HepG2 (cell line): ENCODE results near the gene ENHO. TPM values are rescaled to one million over a fixed set of nuclear protein-coding genes. Genes with fewer than 3 reads are reported as not detected.

ENCODE experiments used
- EHMT2 ChIP-seq: fragments of 200-600 bp; sonication (generic); IDR thresholded peaks from 2 replicates; pipeline ENCODE4 v1.7.0; 2017; ENCODE audit warnings: antibody characterized with exemption, low read depth, low read length, borderline replicate concordance
- HDAC2 ChIP-seq: sonication (generic); formaldehyde crosslinking; IDR thresholded peaks from 2 replicates; pipeline ENCODE4 v1.4.0; 2020; ENCODE audit warnings: missing genetic modification reagents
- HNRNPUL1 ChIP-seq: fragments of 200-400 bp; formaldehyde crosslinking; IDR thresholded peaks from 2 replicates; pipeline ENCODE4 v1.6.1; 2017; ENCODE audit warnings: low read depth, mild to moderate bottlenecking, low read length, moderate library complexity
- IKZF5 ChIP-seq: IDR thresholded peaks from 2 replicates; pipeline ENCODE4 v1.6.1; 2018; ENCODE audit warnings: missing genetic modification reagents, mild to moderate bottlenecking, missing compliant biosample characterization
- KDM2A ChIP-seq: sonication (generic); formaldehyde crosslinking; IDR thresholded peaks from 2 replicates; pipeline ENCODE4 v1.4.0; 2020; ENCODE audit warnings: low read depth, missing genetic modification reagents, borderline replicate concordance
- KLF15 ChIP-seq: sonication (generic); formaldehyde crosslinking; IDR thresholded peaks from 2 replicates; pipeline ENCODE4 v1.8.1; 2023; ENCODE audit warnings: borderline replicate concordance, mild to moderate bottlenecking, inconsistent platforms, missing genetic modification reagents, mixed read lengths
- KLF6 ChIP-seq: IDR thresholded peaks from 2 replicates; pipeline ENCODE4 v1.8.0; 2016; ENCODE audit warnings: missing biosample characterization, missing genetic modification reagents
- KMT2B ChIP-seq: IDR thresholded peaks from 2 replicates; pipeline ENCODE4 v1.6.1; 2016; ENCODE audit warnings: missing genetic modification reagents, missing compliant biosample characterization
- MIXL1 ChIP-seq: IDR thresholded peaks from 2 replicates; pipeline ENCODE4 v1.6.1; 2016
- MYNN ChIP-seq: sonication (generic); formaldehyde crosslinking; IDR thresholded peaks from 2 replicates; pipeline ENCODE4 v1.4.0; 2020; ENCODE audit warnings: mild to moderate bottlenecking, low read depth, missing genetic modification reagents
- RARA ChIP-seq: IDR thresholded peaks from 2 replicates; pipeline ENCODE4 v1.6.1; 2016; ENCODE audit warnings: missing genetic modification reagents, missing compliant biosample characterization
- REST ChIP-seq, 2 experiments: IDR thresholded peaks; 2 replicates each; pipeline ENCODE4 v1.6.1; 2011 to 2012; ENCODE audit warnings: low read length in 2 of 2, borderline replicate concordance in 1 of 2, low read depth in 1 of 2, mild to moderate bottlenecking in 1 of 2, moderate library complexity in 1 of 2
- SALL2 ChIP-seq: sonication (generic); formaldehyde crosslinking; IDR thresholded peaks from 2 replicates; pipeline ENCODE4 v1.8.1; 2023; ENCODE audit warnings: mild to moderate bottlenecking, missing genetic modification reagents, inconsistent platforms
- TEF ChIP-seq: sonication (generic); formaldehyde crosslinking; IDR thresholded peaks from 2 replicates; pipeline ENCODE4 v1.5.0; 2020; ENCODE audit warnings: missing genetic modification reagents
- TGIF2 ChIP-seq: IDR thresholded peaks from 2 replicates; pipeline ENCODE4 v1.6.1; 2016; ENCODE audit warnings: control low read depth, missing compliant biosample characterization
- ZBTB21 ChIP-seq: sonication (generic); formaldehyde crosslinking; IDR thresholded peaks from 2 replicates; pipeline ENCODE4 v1.4.0; 2020; ENCODE audit warnings: missing genetic modification reagents
- ZBTB25 ChIP-seq: IDR thresholded peaks from 2 replicates; pipeline ENCODE4 v1.6.1; 2018; ENCODE audit warnings: missing genetic modification reagents
- ZMYM3 ChIP-seq: sonication (generic); formaldehyde crosslinking; IDR thresholded peaks from 2 replicates; pipeline ENCODE4 v1.5.1; 2020; ENCODE audit warnings: mild to moderate bottlenecking, missing genetic modification reagents
- ZNF331 ChIP-seq: sonication (generic); formaldehyde crosslinking; IDR thresholded peaks from 2 replicates; pipeline ENCODE4 v1.4.0; 2020; ENCODE audit warnings: missing genetic modification reagents
- ZNF607 ChIP-seq: sonication (generic); formaldehyde crosslinking; IDR thresholded peaks from 2 replicates; pipeline ENCODE4 v1.5.1; 2020; ENCODE audit warnings: missing genetic modification reagents, mild to moderate bottlenecking, borderline replicate concordance
- ZNF670 ChIP-seq: sonication (generic); formaldehyde crosslinking; IDR thresholded peaks from 2 replicates; pipeline ENCODE4 v1.8.0; 2022; ENCODE audit warnings: mild to moderate bottlenecking, missing genetic modification reagents, borderline replicate concordance
- ZNF7 ChIP-seq: IDR thresholded peaks from 2 replicates; pipeline ENCODE4 v1.6.1; 2016; ENCODE audit warnings: missing biosample characterization, missing genetic modification reagents
- ZNF766 ChIP-seq: sonication (generic); formaldehyde crosslinking; IDR thresholded peaks from 2 replicates; pipeline ENCODE4 v1.5.0; 2020; ENCODE audit warnings: missing genetic modification reagents, borderline replicate concordance
- ZNF777 ChIP-seq: sonication (generic); formaldehyde crosslinking; IDR thresholded peaks from 2 replicates; pipeline ENCODE4 v1.4.0; 2020; ENCODE audit warnings: missing genetic modification reagents
- ZSCAN12 ChIP-seq: sonication (generic); formaldehyde crosslinking; IDR thresholded peaks from 2 replicates; pipeline ENCODE4 v1.9.0; 2021; ENCODE audit warnings: mild to moderate bottlenecking, missing genetic modification reagents
- polyA plus RNA-seq, 8 experiments: library from polyadenylated mRNA; depleted of rRNA in 3 of 8; stranded (reverse) in 7 of 8; unstranded in 1 of 8; fragments of >200 nt; fragmentation: Illumina TruSeq in 4 of 8; extraction: Trizol in 4 of 8; gene quantifications; 2 replicates each; pipeline versions ENCODE4 v1.2.1 to v1.2.3, GENCODE V29; 2011 to 2016; ENCODE audit warnings: low read depth in 4 of 8, missing spikeins in 1 of 8, mixed read lengths in 1 of 8; ENCODE audit not compliant: insufficient read depth in 1 of 8
- total RNA-seq, 5 experiments: library from RNA; depleted of rRNA; stranded (reverse); fragments of >200 nt; fragmentation: Illumina TruSeq; extraction: Trizol; gene quantifications; 2 replicates each; pipeline ENCODE4 v1.2.3, GENCODE V29; 2016; ENCODE audit warnings: low read depth in 1 of 5

ENHO gene
- total and polyA plus RNA-seq, 2 of the 13 experiments (the other 11 are each of a cell fraction or from before 2014, with no cell fraction given), result 0.08 to 0.60 TPM

GRCh38 chr9:34493972-34494535, 28.7 kb downstream of the ENHO start (continued):
- TF ChIP-seq ZBTB25 (CRISPR knock-in tag) (0 out of 2 replicates have a peak, but pooled peaks have one; percentile 54), SALL2 (CRISPR knock-in tag) (0 out of 2 replicates have a peak, but pooled peaks have one; percentile 57), ZNF670 (CRISPR knock-in tag) (no peak), ZNF607 (CRISPR knock-in tag) (peak; percentile 62), HNRNPUL1 (no peak), ZNF766 (CRISPR knock-in tag) (no peak), IKZF5 (CRISPR knock-in tag) (peak; percentile 36; the same call in 1 of the 2 replicates), RARA (CRISPR knock-in tag) (0 out of 2 replicates have a peak, but pooled peaks have one; percentile 12), ZSCAN12 (CRISPR knock-in tag) (0 out of 2 replicates have a peak, but pooled peaks have one; percentile 58), KLF6 (CRISPR knock-in tag) (peak; percentile 70; the same call in 1 of the 2 replicates), ZNF331 (0 out of 2 replicates have a peak, but pooled peaks have one; percentile 40), EHMT2 (peak; percentile 94), ZMYM3 (no peak), MYNN (CRISPR knock-in tag) (peak; percentile 70; the same call in 1 of the 2 replicates), ZBTB21 (CRISPR knock-in tag) (0 out of 2 replicates have a peak, but pooled peaks have one; percentile 25), MIXL1 (CRISPR knock-in tag) (peak; percentile 53; the same call in 1 of the 2 replicates), ZNF7 (CRISPR knock-in tag) (0 out of 2 replicates have a peak, but pooled peaks have one; percentile 7), TEF (peak; percentile 53; the same call in 1 of the 2 replicates), KLF15 (CRISPR knock-in tag) (no peak), KMT2B (CRISPR knock-in tag) (0 out of 2 replicates have a peak, but pooled peaks have one; percentile 42), HDAC2 (CRISPR knock-in tag) (peak; percentile 44; the same call in 1 of the 2 replicates), REST (IDR thresholded peaks at IDR 0.05; ENCODE audit: borderline replicate concordance in 1 of 2, low read depth in 1 of 2, low read length in 2 of 2) (peak; percentile 89 to 97), KDM2A (CRISPR knock-in tag) (peak; percentile 56; the same call in 1 of the 2 replicates), ZNF777 (0 out of 2 replicates have a peak, but pooled peaks have one; percentile 35), TGIF2 (CRISPR knock-in tag) (peak; percentile 30; the same call in 1 of the 2 replicates)
